Esophagus squamous epithelium (tissue), 4 donors: ENCODE results near the gene IKZF2.

ENCODE experiments used
- POLR2A ChIP-seq, 4 donors: fragments of 450-650 bp; IDR thresholded peaks; one replicate each; pipeline ENCODE4 v1.6.1; 2017; ENCODE audit warnings: antibody characterized with exemption in 4 of 4, mild to moderate bottlenecking in 4 of 4, moderate library complexity in 3 of 4
- TF ChIP-seq, protein P1 (sequence below), 6 experiments: fragments of 450-650 bp in 4 of 6; fragments of 200-600 bp in 2 of 6; sonication (generic) in 2 of 6; IDR thresholded peaks; one replicate each; pipeline ENCODE4 v1.5.1; 2016 to 2019; ENCODE audit warnings: antibody characterized with exemption in 6 of 6, mild to moderate bottlenecking in 4 of 6, moderate library complexity in 4 of 6

DNA sequence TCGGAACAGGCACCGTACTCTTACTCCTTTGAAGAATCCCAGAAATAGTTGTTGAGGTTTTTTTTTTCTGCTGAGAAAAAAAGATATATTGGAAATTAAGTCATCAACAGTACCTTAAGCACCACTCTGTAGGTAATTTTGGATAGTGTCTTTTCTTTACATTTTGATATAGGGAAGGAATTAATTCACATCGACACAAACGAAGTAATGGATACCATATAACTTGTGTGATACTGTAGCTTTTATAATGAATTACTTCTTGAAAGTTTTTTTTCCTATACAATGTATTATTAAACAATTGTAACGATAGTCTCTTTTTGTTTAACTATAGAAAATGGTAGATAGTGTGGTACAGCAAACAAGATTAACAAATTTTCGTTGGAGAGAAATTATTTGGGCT lies 1.5 kb upstream of the IKZF2 start:
- TF ChIP-seq, protein P1, sequence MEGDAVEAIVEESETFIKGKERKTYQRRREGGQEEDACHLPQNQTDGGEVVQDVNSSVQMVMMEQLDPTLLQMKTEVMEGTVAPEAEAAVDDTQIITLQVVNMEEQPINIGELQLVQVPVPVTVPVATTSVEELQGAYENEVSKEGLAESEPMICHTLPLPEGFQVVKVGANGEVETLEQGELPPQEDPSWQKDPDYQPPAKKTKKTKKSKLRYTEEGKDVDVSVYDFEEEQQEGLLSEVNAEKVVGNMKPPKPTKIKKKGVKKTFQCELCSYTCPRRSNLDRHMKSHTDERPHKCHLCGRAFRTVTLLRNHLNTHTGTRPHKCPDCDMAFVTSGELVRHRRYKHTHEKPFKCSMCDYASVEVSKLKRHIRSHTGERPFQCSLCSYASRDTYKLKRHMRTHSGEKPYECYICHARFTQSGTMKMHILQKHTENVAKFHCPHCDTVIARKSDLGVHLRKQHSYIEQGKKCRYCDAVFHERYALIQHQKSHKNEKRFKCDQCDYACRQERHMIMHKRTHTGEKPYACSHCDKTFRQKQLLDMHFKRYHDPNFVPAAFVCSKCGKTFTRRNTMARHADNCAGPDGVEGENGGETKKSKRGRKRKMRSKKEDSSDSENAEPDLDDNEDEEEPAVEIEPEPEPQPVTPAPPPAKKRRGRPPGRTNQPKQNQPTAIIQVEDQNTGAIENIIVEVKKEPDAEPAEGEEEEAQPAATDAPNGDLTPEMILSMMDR (IDR thresholded peaks at IDR 0.05): no peak
- no peak for TF ChIP-seq POLR2A (IDR thresholded peaks at IDR 0.05)
